Lung (tissue), 12 donors: ENCODE measurements around the gene CD276. TPM values are rescaled to one million over a fixed set of nuclear protein-coding genes. Genes with fewer than 3 reads are reported as not detected.

ENCODE experiments used
- ATAC-seq: fragments of 200-7000 bp; cut with Tn5 transposase; one replicate; pipeline ENCODE4 v1.9.1; 2020; ENCODE audit warnings: moderate number of reproducible peaks; ENCODE audit not compliant: insufficient read depth, low FRiP score
- DNase-seq, 3 donors: peaks; one replicate each; pipeline ENCODE4 v3.0.0-alpha.2; 2013 to 2017
- H3K27ac ChIP-seq, 2 donors: one replicate each; pipeline ENCODE4 v1.5.1; 2013; ENCODE audit warnings: mild to moderate bottlenecking in 2 of 2, moderate library complexity in 2 of 2, control low read depth in 1 of 2, inconsistent platforms in 1 of 2, low read depth in 1 of 2, low read length in 1 of 2
- H3K27me3 ChIP-seq, 3 donors: one replicate each; pipeline ENCODE4 v1.5.1; 2013; ENCODE audit warnings: low read length in 2 of 3; ENCODE audit not compliant: control insufficient read depth in 3 of 3, insufficient read depth in 3 of 3
- H3K36me3 ChIP-seq, 4 donors: one replicate each; pipeline ENCODE4 v1.5.1; 2013; ENCODE audit warnings: low read length in 4 of 4, mild to moderate bottlenecking in 1 of 4, moderate library complexity in 1 of 4; ENCODE audit not compliant: control insufficient read depth in 4 of 4, insufficient read depth in 4 of 4
- H3K4me1 ChIP-seq, 5 donors: one replicate each; pipeline ENCODE4 v1.5.1; 2013; ENCODE audit warnings: low read length in 5 of 5, mild to moderate bottlenecking in 2 of 5, moderate library complexity in 1 of 5; ENCODE audit not compliant: control insufficient read depth in 5 of 5, insufficient read depth in 5 of 5
- H3K4me3 ChIP-seq: one replicate; pipeline ENCODE4 v1.5.1; 2013; ENCODE audit warnings: mild to moderate bottlenecking, control low read depth, moderate library complexity
- H3K9ac ChIP-seq, 2 donors: one replicate each; pipeline ENCODE4 v1.5.1; 2013; ENCODE audit warnings: low read length in 2 of 2, control low read depth in 1 of 2; ENCODE audit not compliant: insufficient read depth in 1 of 2
- H3K9me3 ChIP-seq, 4 donors: one replicate each; pipeline ENCODE4 v1.5.1; 2013; ENCODE audit warnings: low read length in 3 of 4, mild to moderate bottlenecking in 1 of 4, moderate library complexity in 1 of 4; ENCODE audit not compliant: control insufficient read depth in 4 of 4, insufficient read depth in 3 of 4
- CTCF ChIP-seq: IDR thresholded peaks from 2 replicates; pipeline ENCODE4 v1.5.1; 2012; ENCODE audit warnings: mild to moderate bottlenecking; ENCODE audit errors: control extremely low read depth, extremely low read depth
- WGBS, 2 donors: extraction: QIAGEN DNeasy Blood & Tissue Kit; methylation state at CpG; one replicate each; pipeline ENCODE4 v1.1.7; 2013; 5-methylcytosine and 5-hydroxymethylcytosine counted together
- polyA plus RNA-seq, 2 donors: library from polyadenylated mRNA; stranded (reverse); fragments of 200-250 nt; gene quantifications; one replicate each; pipeline ENCODE4 v1.2.1, GENCODE V29; 2013
- total RNA-seq, 2 donors: library from RNA; depleted of rRNA in 1 of 2; stranded (reverse); fragments of >200 nt in 1 of 2; gene quantifications; one replicate each; pipeline ENCODE4 v1.2.1, GENCODE V29; 2014 to 2021
- donor health status: control.
- donor health status: control.
- donor health status: Bipolar disorder and iron deficiency.
- donor health status: healthy.
- donor health status: DM: yes; HTN: yes; CAD: no.

Gene CD276
- total and polyA plus RNA-seq, 4 donors, result 33.8 to 71.1 (median 37.1) TPM

GRCh38 chr15:73695773-73696640 lies 11.8 kb downstream of the CD276 start:
- Histone ChIP-seq H3K4me1 (peaks cover 7 to 37% (median 24%) of the 10 kb centered on the region in 5 donors), H3K9me3 (no peaks in the 10 kb centered on the region), H3K36me3 (peaks cover 0 to 5% (median 1%) of the 10 kb centered on the region in 4 donors), H3K27me3 (no peaks in the 10 kb centered on the region), H3K4me3 (no peak overlapping the region), H3K27ac (peak overlapping the region in 1 of 2 donors; percentile 20), H3K9ac (peak overlapping the region in 1 of 2 donors; percentile 11)
- DNase-seq (no peak), ATAC-seq (no peak)
- TF ChIP-seq CTCF, result no peak
- 63 to 67% methylated on average over 16 of the region's 16 CpGs for WGBS, 2 donors

DNA sequence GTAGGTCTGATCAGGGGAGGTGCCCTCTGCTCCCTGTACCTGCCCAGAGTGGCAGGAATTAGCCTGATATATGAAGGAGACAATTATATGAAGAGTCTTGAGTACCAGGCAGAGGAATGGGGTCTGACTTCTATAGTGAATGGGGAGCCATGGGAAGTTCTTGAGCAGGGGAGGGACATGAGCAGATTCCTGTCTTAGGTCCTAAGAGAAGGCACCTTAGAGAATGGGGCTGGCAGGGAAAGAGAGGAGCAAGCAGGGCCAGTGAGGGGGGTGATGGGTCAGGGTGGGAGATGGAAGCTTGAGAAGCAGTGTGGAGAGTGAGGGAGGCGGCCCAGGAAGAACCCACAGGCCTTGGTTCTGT lies 12.4 kb downstream of the CD276 start:
- Histone ChIP-seq H3K27ac (peak overlapping the region in 1 of 2 donors; percentile 20), H3K4me1 (peaks cover 7 to 33% (median 24%) of the 10 kb centered on the region in 5 donors), H3K4me3 (no peak overlapping the region)

GRCh38 chr15:73697033-73697467 lies 12.9 kb downstream of the CD276 start:
- H3K9me3 ChIP-seq, result no peaks in the 10 kb centered on the region
- peaks cover 7 to 29% (median 22%) of the 10 kb centered on the region in 5 donors for H3K4me1 ChIP-seq
- no peak overlapping the region for H3K4me3 ChIP-seq
- DNase-seq (peak; percentile 97 to 99 (median 98)), ATAC-seq (peak; percentile 74)
- no peak overlapping the region for H3K9ac ChIP-seq
- WGBS, 2 donors, result 3 to 9% methylated on average over 9 of the region's 9 CpGs
- no peak for TF ChIP-seq CTCF
- no peaks in the 10 kb centered on the region for H3K27me3 ChIP-seq
- H3K27ac ChIP-seq, result peak overlapping the region in 1 of 2 donors; percentile 20
- H3K36me3 ChIP-seq, result peaks cover 0 to 9% (median 2%) of the 10 kb centered on the region in 4 donors

More for the DNA sequence above, 12.4 kb downstream of the CD276 start:
- ATAC-seq (no peak), DNase-seq (no peak)
- Histone ChIP-seq H3K27me3 (no peaks in the 10 kb centered on the region), H3K9me3 (no peaks in the 10 kb centered on the region), H3K9ac (peak overlapping the region in 1 of 2 donors; percentile 11), H3K36me3 (peaks cover 0 to 6% (median 2%) of the 10 kb centered on the region in 4 donors)
- no peak for TF ChIP-seq CTCF
- WGBS, 2 donors, result 20 to 54% methylated on average over 1 of the region's 1 CpG
